Stimulated activated CD8-positive, alpha-beta memory T cell treated with anti-CD3 and anti-CD28 coated beads, Interleukin-12 subunit alpha, Interleukin-12 subunit beta, amount 100 ng/mL, for 1 hour (primary cell): ENCODE data around the gene SLC5A6.

ENCODE experiments used
- DNase-seq: peaks from one replicate; pipeline ENCODE4 v3.0.0-alpha.2; 2020; ENCODE audit warnings: low read depth

The SLC5A6 gene

DNA sequence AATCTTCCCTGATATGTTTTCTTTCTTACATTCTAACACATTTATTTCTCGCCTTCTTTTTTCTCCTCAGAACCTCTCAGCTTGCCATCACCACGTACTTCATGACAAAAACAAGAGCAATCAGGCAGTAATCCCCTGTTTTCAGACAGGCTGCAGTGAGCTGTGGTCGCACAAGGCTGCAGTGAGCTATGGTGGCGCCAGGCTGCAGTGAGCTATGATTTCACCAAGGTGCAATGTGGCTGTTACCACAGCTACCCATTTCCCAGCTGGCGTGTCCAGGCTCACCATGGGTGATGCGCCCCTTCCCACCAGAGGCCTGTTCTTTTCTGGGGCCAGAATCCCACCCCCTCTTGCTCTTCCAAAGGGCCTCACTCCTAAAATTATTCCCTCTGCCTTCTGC is 37.4 kb downstream of the SLC5A6 start:
- DNase-seq, result no peak

GRCh38 chr2:27171351-27171848 is 40.7 kb downstream of the SLC5A6 start:
- no peak for DNase-seq

DNA sequence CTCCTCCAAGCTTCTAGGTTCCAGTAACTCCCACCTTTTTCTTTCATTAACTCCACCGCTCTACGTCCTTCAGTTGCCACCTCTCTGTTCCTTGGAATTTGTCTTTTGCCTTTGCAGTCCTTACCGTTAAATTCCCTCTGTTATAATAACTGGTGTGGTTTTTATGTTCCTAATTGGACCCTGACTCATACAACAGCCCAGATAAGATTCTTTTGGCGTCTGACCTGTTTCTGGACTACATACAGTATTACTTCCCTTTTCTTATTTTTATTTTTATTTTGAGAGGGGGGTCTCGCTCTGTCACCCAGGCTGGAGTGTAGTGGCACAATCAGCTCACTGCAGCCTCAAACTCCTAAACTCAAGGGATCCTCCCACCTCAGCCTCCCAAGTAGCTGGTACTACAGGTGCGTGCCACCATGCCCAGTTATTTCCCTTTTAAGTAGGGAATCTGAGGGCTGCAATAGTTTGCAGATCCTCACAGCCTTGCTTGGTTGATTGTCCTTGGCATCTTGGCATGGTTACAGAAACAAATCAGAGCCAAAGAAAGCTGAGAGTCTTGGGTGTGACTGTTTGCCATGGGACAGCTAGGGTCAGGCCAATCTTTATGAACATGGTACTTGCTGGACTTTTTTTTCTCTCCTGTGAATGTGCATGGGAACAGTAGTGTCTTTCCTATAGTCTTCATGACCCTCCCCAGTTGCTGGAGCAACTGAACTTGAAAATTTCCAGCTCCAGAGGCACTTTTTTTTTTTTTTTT is 41.3 kb downstream of the SLC5A6 start:
- no peak for DNase-seq

DNA sequence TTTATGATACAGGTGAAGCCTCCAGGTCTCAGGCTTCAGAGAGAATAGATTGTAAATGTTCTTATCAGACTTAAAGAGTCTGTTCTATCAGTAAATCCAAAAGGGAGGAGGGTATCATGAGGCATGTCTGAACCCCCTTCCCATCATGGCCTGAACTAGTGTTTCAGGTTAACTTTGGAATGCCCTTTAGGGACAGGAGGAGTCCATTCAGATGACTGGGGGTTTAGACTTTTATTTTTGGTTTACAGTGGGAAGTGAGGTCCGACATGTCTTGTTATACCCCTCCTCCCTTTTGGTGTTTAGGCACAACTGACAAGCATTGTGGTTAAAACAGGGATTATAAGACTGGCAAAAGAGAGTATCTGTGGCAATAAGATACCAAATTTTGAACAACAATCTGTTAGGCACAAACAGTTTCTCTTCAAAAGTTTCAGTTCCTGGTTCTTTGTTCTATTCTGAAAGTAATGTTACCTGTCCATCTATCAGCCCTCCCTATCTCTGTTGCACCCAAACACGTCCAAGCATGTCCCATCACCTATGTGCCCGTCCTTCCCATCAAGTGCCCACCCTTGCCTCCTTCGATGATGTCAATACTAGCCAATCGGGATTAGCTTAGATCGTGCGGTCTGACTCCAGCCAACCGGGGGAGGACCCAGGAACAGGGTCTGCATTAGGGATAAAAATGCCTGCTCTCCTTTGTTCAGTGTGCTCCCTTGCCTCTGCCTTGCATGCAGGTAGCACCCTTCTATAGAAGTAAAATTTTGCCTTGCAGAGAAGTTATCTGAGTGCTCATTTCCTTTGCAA is 46.9 kb downstream of the SLC5A6 start:
- no peak for DNase-seq

GRCh38 chr2:27162151-27163121 is 49.6 kb downstream of the SLC5A6 start:
- no peak for DNase-seq

DNA sequence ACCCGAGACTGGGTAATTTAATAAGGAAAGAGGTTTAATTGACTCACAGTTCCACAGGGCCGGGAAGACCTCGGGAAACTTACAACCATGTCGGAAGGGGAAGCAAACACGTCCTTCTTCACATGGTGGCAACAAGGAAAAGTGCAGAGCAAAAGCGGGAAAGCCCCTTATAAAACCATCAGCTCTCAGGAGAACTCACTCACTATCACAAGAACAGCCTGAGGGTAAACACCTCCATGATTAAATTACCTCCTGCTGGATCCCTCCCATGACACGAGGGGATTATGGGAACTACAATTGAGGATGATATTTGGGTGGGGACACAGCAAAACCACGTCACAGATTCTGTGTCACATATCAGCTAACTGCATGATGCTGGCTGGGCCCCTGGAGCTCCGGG is 51.9 kb downstream of the SLC5A6 start:
- no peak for DNase-seq

- DNase-seq, result no peak
Observed at GRCh38 chr2:27159271-27159670, 52.8 kb downstream of the SLC5A6 start.

DNA sequence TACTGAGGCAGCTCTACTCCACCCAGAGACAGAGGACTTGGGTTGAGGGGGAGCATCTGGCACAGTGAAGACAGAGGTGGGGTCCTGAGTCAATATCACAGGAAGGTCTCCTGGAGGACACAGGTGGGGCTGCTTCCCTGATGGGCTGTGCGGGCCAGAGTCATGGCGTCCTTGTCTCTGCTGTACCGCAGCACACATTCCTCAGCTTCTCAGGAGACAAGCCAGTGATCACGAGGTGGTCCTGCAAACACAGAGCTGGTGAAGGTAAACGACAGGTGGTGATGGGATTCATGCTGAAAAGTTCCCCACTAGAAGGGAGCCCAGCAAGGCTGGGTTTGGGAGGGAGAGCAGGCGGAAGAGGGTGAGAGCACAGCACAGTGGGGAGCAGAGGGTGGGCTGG is 53.6 kb downstream of the SLC5A6 start:
- DNase-seq, result no peak

GRCh38 chr2:27155069-27155520 is 57.0 kb downstream of the SLC5A6 start:
- DNase-seq, result no peak

- no peak for DNase-seq
Observed at GRCh38 chr2:27154488-27154887, 57.6 kb downstream of the SLC5A6 start.

DNA sequence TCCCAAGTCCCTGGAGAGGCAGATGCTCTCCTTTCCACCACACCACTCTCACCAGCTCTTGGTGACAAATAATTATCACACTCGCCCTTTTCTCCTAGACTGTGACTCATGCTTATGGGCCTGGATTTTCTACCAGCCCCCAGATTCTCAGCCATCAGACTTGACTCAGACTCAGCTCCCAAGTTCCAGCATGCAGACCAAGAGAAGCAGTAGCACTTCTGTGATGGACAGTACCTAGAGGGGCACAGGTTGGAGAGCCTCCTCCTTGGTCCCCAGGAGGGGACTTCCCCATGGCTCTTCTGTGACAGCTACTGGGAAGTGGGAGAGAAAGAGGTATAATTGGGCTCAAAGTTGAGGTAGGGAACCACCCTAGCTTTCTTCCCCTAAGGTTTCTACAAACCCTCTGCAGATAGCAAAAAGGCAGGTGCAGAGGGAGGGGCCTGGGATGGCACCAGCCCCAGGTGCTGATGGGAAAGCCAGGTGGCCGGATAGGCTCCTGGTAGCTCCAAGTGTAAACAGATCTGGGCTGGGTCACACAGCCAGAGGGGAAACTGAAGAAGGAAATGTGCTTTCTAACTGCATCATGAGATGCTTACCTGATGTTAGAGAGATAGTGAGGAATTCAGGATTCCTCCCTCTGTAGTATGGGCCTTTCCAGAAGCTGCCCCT is 59.1 kb downstream of the SLC5A6 start:
- DNase-seq, result no peak

DNA sequence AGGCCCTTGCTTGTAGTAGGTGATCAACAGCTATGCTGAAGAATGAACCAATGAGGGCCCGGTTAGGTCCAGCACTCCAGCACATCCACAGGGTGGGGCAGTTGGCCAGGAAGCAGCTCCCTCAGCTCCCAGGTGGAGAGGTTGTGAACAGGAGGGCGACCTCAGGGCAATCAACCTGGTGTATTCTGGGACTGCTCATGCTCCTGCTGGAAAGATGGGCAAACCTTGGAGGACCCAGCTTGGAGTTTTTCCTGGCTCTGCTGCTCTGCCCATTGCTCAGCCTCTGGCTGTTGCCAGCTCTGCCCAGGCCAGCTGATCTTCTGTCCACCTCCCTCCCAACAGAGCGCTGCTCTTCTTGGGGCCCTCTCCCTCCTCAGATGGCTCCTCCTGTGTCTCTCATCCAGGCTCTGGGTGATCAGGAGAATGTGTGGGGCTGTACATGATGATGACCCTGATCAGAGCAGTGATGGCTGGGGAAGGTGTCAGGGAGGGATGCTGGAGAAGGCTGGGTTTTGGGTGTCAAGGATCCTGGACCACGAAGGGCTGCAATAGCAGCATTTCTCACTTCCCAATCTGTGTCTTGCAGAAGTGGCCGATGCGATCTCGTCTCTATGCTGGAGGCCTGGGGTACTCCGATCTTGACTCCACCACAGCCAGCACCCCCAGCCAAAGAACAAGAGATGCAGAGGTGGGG is 59.8 kb downstream of the SLC5A6 start:
- DNase-seq, result no peak

GRCh38 chr2:27150639-27151230 is 61.3 kb downstream of the SLC5A6 start:
- DNase-seq, result no peak
